Mesenchymal stem cell (in vitro differentiated cells and primary cell): ENCODE results near the gene EID1.

Experiments used
- DNase-seq: peaks from one replicate; pipeline ENCODE4 v3.0.0-alpha.2; 2013
- H2AFZ ChIP-seq: one replicate; pipeline ENCODE4 v1.6.1; 2013; ENCODE audit warnings: low read depth, mild to moderate bottlenecking, control low read depth, inconsistent platforms, low read length, moderate library complexity
- H2AK5ac ChIP-seq: 2 replicates; pipeline ENCODE4 v1.6.1; 2013; ENCODE audit warnings: low read length, moderate library complexity, mild to moderate bottlenecking, inconsistent platforms; ENCODE audit not compliant: severe bottlenecking
- H2BK120ac ChIP-seq: one replicate; pipeline ENCODE4 v1.6.1; 2013; ENCODE audit warnings: low read depth, mild to moderate bottlenecking, inconsistent platforms, low read length, moderate library complexity
- H2BK12ac ChIP-seq, 2 experiments: one replicate each; pipeline ENCODE4 v1.6.1; 2013; ENCODE audit warnings: inconsistent platforms in 2 of 2, low read length in 2 of 2, mild to moderate bottlenecking in 2 of 2, moderate library complexity in 2 of 2, control low read depth in 1 of 2
- H2BK15ac ChIP-seq: one replicate; pipeline ENCODE4 v1.6.1; 2013; ENCODE audit warnings: mild to moderate bottlenecking, low read depth, inconsistent platforms; ENCODE audit not compliant: poor library complexity, severe bottlenecking
- H2BK5ac ChIP-seq: 2 replicates; pipeline ENCODE4 v1.6.1; 2013; ENCODE audit warnings: low read depth, mild to moderate bottlenecking, low read length, control low read depth, inconsistent platforms; ENCODE audit not compliant: poor library complexity, severe bottlenecking
- H3K14ac ChIP-seq, 2 experiments: one replicate each; pipeline ENCODE4 v1.6.1; 2013; ENCODE audit warnings: inconsistent platforms in 2 of 2, low read length in 2 of 2, control low read depth in 1 of 2, mild to moderate bottlenecking in 1 of 2, moderate library complexity in 1 of 2
- H3K18ac ChIP-seq, 2 experiments: one replicate each; pipeline ENCODE4 v1.6.1; 2013; ENCODE audit warnings: inconsistent platforms in 2 of 2, low read length in 2 of 2, control low read depth in 1 of 2, low read depth in 1 of 2, mild to moderate bottlenecking in 1 of 2
- H3K23ac ChIP-seq, 2 experiments: one replicate each; pipeline ENCODE4 v1.6.1; 2013; ENCODE audit warnings: inconsistent platforms in 2 of 2, low read length in 2 of 2, mild to moderate bottlenecking in 2 of 2, moderate library complexity in 2 of 2, control low read depth in 1 of 2
- H3K27ac ChIP-seq: 2 replicates; pipeline ENCODE4 v1.5.1; 2013; ENCODE audit warnings: mild to moderate bottlenecking, moderate library complexity, low read length, control low read depth, inconsistent platforms; ENCODE audit not compliant: poor library complexity, severe bottlenecking
- H3K27me3 ChIP-seq, 2 experiments: 2 replicates each; pipeline versions ENCODE4 v1.6.1 to v1.7.0; 2013; ENCODE audit warnings: low read length in 2 of 2, mild to moderate bottlenecking in 2 of 2, moderate library complexity in 2 of 2, control low read depth in 1 of 2, inconsistent platforms in 1 of 2; ENCODE audit not compliant: control insufficient read depth in 1 of 2, insufficient read depth in 1 of 2
- H3K36me3 ChIP-seq, 2 experiments: 2 replicates each; pipeline versions ENCODE4 v1.6.1 to v1.7.0; 2013; ENCODE audit warnings: low read length in 2 of 2, control low read depth in 1 of 2, inconsistent platforms in 1 of 2, low read depth in 1 of 2, mild to moderate bottlenecking in 1 of 2; ENCODE audit not compliant: insufficient read depth in 2 of 2, control insufficient read depth in 1 of 2
- H3K4ac ChIP-seq, 2 experiments: one replicate each; pipeline ENCODE4 v1.6.1; 2013; ENCODE audit warnings: inconsistent platforms in 2 of 2, low read length in 2 of 2, mild to moderate bottlenecking in 2 of 2, moderate library complexity in 2 of 2, control low read depth in 1 of 2, low read depth in 1 of 2
- H3K4me1 ChIP-seq: 2 replicates; pipeline ENCODE4 v1.6.1; 2013; ENCODE audit warnings: low read depth, low read length, control low read depth; ENCODE audit not compliant: control insufficient read depth, insufficient read depth
- H3K4me2 ChIP-seq: 2 replicates; pipeline ENCODE4 v1.6.1; 2013; ENCODE audit warnings: low read length, mild to moderate bottlenecking, inconsistent platforms; ENCODE audit not compliant: poor library complexity, severe bottlenecking
- H3K4me3 ChIP-seq, 2 experiments: 2 replicates each; pipeline versions ENCODE4 v1.5.1 to v1.7.0; 2013; ENCODE audit warnings: low read length in 2 of 2, mild to moderate bottlenecking in 2 of 2, control low read depth in 1 of 2, low read depth in 1 of 2; ENCODE audit not compliant: insufficient read depth in 1 of 2
- H3K79me1 ChIP-seq: replicated peaks from 2 replicates; pipeline ENCODE4 v1.6.1; 2013; ENCODE audit warnings: mild to moderate bottlenecking, control low read depth, low read length, inconsistent platforms; ENCODE audit not compliant: poor library complexity, severe bottlenecking
- H3K9ac ChIP-seq: 2 replicates; pipeline ENCODE4 v1.7.0; 2013; ENCODE audit warnings: mild to moderate bottlenecking, low read length, moderate library complexity
- H3K9me3 ChIP-seq: 2 replicates; pipeline ENCODE4 v1.7.0; 2013; ENCODE audit warnings: mild to moderate bottlenecking, low read length; ENCODE audit not compliant: control insufficient read depth
- H4K8ac ChIP-seq: one replicate; pipeline ENCODE4 v1.6.1; 2013; ENCODE audit warnings: inconsistent platforms, mild to moderate bottlenecking, low read length, moderate library complexity
- H4K91ac ChIP-seq: one replicate; pipeline ENCODE4 v1.6.1; 2013; ENCODE audit warnings: mild to moderate bottlenecking, low read length, inconsistent platforms
- WGBS: methylation state at CpG from one replicate; pipeline ENCODE4 v1.1.7; 2013; ENCODE audit warnings: mixed read lengths; 5-methylcytosine and 5-hydroxymethylcytosine counted together

EID1 gene

GRCh38 chr15:48890375-48890972 lies 12.5 kb downstream of the EID1 start:
- Histone ChIP-seq H2AFZ (no peak overlapping the region), H3K14ac (no peak overlapping the region), H4K91ac (no peak overlapping the region), H2BK120ac (no peak overlapping the region), H2BK15ac (no peak overlapping the region), H3K27ac (no peak overlapping the region), H2BK12ac (no peak overlapping the region), H3K18ac (no peak overlapping the region), H3K4me1 (peaks cover 1% of the 10 kb centered on the region), H3K4ac (no peak overlapping the region), H2AK5ac (no peak overlapping the region), H3K4me3 (no peak overlapping the region), H3K9ac (no peak overlapping the region), H3K36me3 (no peaks in the 10 kb centered on the region), H3K79me1 (no peaks in the 10 kb centered on the region), H3K4me2 (no peak overlapping the region), H3K27me3 (no peaks in the 10 kb centered on the region), H3K9me3 (no peaks in the 10 kb centered on the region), H2BK5ac (no peak overlapping the region), H3K23ac (no peak overlapping the region), H4K8ac (no peak overlapping the region)
- 93% methylated on average over 10 of the region's 10 CpGs for WGBS
- DNase-seq, result no peak

GRCh38 chr15:48891232-48891765 lies 13.4 kb downstream of the EID1 start:
- Histone ChIP-seq H4K8ac (no peak overlapping the region), H3K9ac (no peak overlapping the region), H3K4me2 (no peak overlapping the region), H2BK5ac (no peak overlapping the region), H3K79me1 (no peaks in the 10 kb centered on the region), H2BK120ac (no peak overlapping the region), H3K27ac (peak overlapping the region; percentile 10), H2BK15ac (no peak overlapping the region), H3K4me3 (no peak overlapping the region), H2BK12ac (no peak overlapping the region), H2AFZ (no peak overlapping the region), H3K4ac (no peak overlapping the region), H3K23ac (no peak overlapping the region), H3K27me3 (no peaks in the 10 kb centered on the region), H3K14ac (no peak overlapping the region), H3K36me3 (no peaks in the 10 kb centered on the region), H2AK5ac (no peak overlapping the region), H4K91ac (no peak overlapping the region), H3K18ac (no peak overlapping the region), H3K9me3 (no peaks in the 10 kb centered on the region), H3K4me1 (peaks cover 1% of the 10 kb centered on the region)
- WGBS, result 96% methylated on average over 6 of the region's 6 CpGs
- DNase-seq, result no peak

GRCh38 chr15:48893311-48893710 lies 15.4 kb downstream of the EID1 start:
- no peak overlapping the region for H2BK15ac ChIP-seq
- DNase-seq, result no peak
- H2BK12ac ChIP-seq, result no peak overlapping the region
- peaks cover 3% of the 10 kb centered on the region for H3K4me1 ChIP-seq
- no peak overlapping the region for H3K14ac ChIP-seq
- no peak overlapping the region for H3K4me3 ChIP-seq
- H2BK5ac ChIP-seq, result no peak overlapping the region
- no peaks in the 10 kb centered on the region for H3K36me3 ChIP-seq
- H3K4me2 ChIP-seq, result no peak overlapping the region
- H3K9me3 ChIP-seq, result no peaks in the 10 kb centered on the region
- H4K91ac ChIP-seq, result no peak overlapping the region
- no peak overlapping the region for H3K23ac ChIP-seq
- no peaks in the 10 kb centered on the region for H3K79me1 ChIP-seq
- H2BK120ac ChIP-seq, result no peak overlapping the region
- no peak overlapping the region for H4K8ac ChIP-seq
- WGBS, result 91% methylated on average over 1 of the region's 3 CpGs
- no peak overlapping the region for H2AK5ac ChIP-seq
- no peak overlapping the region for H3K18ac ChIP-seq
- no peak overlapping the region for H3K9ac ChIP-seq
- H3K4ac ChIP-seq, result no peak overlapping the region
- H3K27me3 ChIP-seq, result no peaks in the 10 kb centered on the region
- no peak overlapping the region for H3K27ac ChIP-seq
- no peak overlapping the region for H2AFZ ChIP-seq

GRCh38 chr15:48896869-48897814 lies 19.2 kb downstream of the EID1 start:
- Histone ChIP-seq H2BK5ac (peak overlapping the region; percentile 19), H3K9ac (peak overlapping the region; percentile 87), H2AK5ac (no peak overlapping the region), H3K27ac (no peak overlapping the region), H3K4me1 (peaks cover 2% of the 10 kb centered on the region), H3K4me2 (no peak overlapping the region), H3K4me3 (peak overlapping the region in 1 of 2 experiments; percentile 69), H3K14ac (no peak overlapping the region), H3K18ac (peak overlapping the region in 1 of 2 experiments; percentile 43), H4K91ac (peak overlapping the region; percentile 39), H4K8ac (peak overlapping the region; percentile 15), H2BK120ac (peak overlapping the region; percentile 49), H3K9me3 (no peaks in the 10 kb centered on the region), H3K79me1 (no peaks in the 10 kb centered on the region), H3K36me3 (no peaks in the 10 kb centered on the region), H3K4ac (peak overlapping the region in 1 of 2 experiments; percentile 35), H3K27me3 (no peaks in the 10 kb centered on the region), H2AFZ (no peak overlapping the region), H3K23ac (no peak overlapping the region), H2BK15ac (peak overlapping the region; percentile 28), H2BK12ac (peak overlapping the region in 1 of 2 experiments; percentile 66)
- DNase-seq, result peak; percentile 73
- WGBS, result 79% methylated on average over 7 of the region's 13 CpGs
